ENCODE data around the gene ESPL1.

GRCh38 chr12:53295891-53296219 lies 27.8 kb downstream of the ESPL1 start:
- TF ChIP-seq HMGA2 (CRISPR knock-in tag; IDR thresholded peaks at IDR 0.05) (no peak), NFYB (CRISPR knock-in tag; conservative IDR thresholded peaks at IDR 0.05; ENCODE audit: low read depth) (no peak), CTCF (IDR thresholded peaks at IDR 0.05) (no peak)

Data from WTC11 (cell line).